HEK293 (cell line): ENCODE data around the gene RNU5B-1.

Experiments
- GLI2 ChIP-seq: fragments of 450-650 bp; formaldehyde crosslinking; IDR thresholded peaks from 2 replicates; pipeline ENCODE4; 2017; ENCODE audit warnings: missing biosample characterization, missing genetic modification characterization, low read depth, borderline replicate concordance
- GLIS1 ChIP-seq: fragments of 450-650 bp; formaldehyde crosslinking; IDR thresholded peaks from 2 replicates; pipeline ENCODE4 v1.5.1; 2016; ENCODE audit warnings: missing biosample characterization, missing genetic modification characterization
- GLIS2 ChIP-seq: fragments of 450-650 bp; formaldehyde crosslinking; IDR thresholded peaks from 2 replicates; pipeline ENCODE4 v1.5.1; 2016; ENCODE audit warnings: missing biosample characterization, missing genetic modification characterization
- KLF1 ChIP-seq: fragments of 450-650 bp; formaldehyde crosslinking; IDR thresholded peaks from 2 replicates; pipeline ENCODE4 v1.5.1; 2016; ENCODE audit warnings: missing biosample characterization, missing genetic modification characterization
- SP2 ChIP-seq: fragments of 450-650 bp; formaldehyde crosslinking; IDR thresholded peaks from 2 replicates; pipeline ENCODE4 v1.5.1; 2016; ENCODE audit warnings: missing biosample characterization, missing genetic modification characterization
- ZBTB48 ChIP-seq: fragments of 450-650 bp; formaldehyde crosslinking; IDR thresholded peaks from 2 replicates; pipeline ENCODE4 v1.5.1; 2016; ENCODE audit warnings: missing biosample characterization, missing genetic modification characterization
- ZBTB8A ChIP-seq: fragments of 450-650 bp; formaldehyde crosslinking; IDR thresholded peaks from 2 replicates; pipeline ENCODE4 v1.5.1; 2016; ENCODE audit warnings: missing biosample characterization, missing genetic modification characterization
- ZNF19 ChIP-seq: fragments of 450-650 bp; formaldehyde crosslinking; IDR thresholded peaks from 2 replicates; pipeline ENCODE4; 2016; ENCODE audit warnings: missing biosample characterization, missing genetic modification characterization, low read depth
- ZNF292 ChIP-seq: fragments of 450-650 bp; formaldehyde crosslinking; IDR thresholded peaks from 2 replicates; pipeline ENCODE4 v1.5.1; 2016; ENCODE audit warnings: low read depth, missing biosample characterization, missing genetic modification characterization, borderline replicate concordance
- ZNF324 ChIP-seq: fragments of 450-650 bp; formaldehyde crosslinking; IDR thresholded peaks from 2 replicates; pipeline ENCODE4 v1.5.1; 2016; ENCODE audit warnings: missing biosample characterization, missing genetic modification characterization
- ZNF366 ChIP-seq: fragments of 450-650 bp; formaldehyde crosslinking; conservative IDR thresholded peaks from 2 replicates; pipeline ENCODE4 v1.5.1; 2016; ENCODE audit warnings: missing biosample characterization, missing genetic modification characterization
- ZNF391 ChIP-seq: fragments of 450-650 bp; formaldehyde crosslinking; IDR thresholded peaks from 2 replicates; pipeline ENCODE4 v1.5.1; 2016; ENCODE audit warnings: low read depth, missing biosample characterization, missing genetic modification characterization, borderline replicate concordance
- ZNF394 ChIP-seq: fragments of 450-650 bp; formaldehyde crosslinking; IDR thresholded peaks from 2 replicates; pipeline ENCODE4 v1.5.1; 2016; ENCODE audit warnings: missing biosample characterization, missing genetic modification characterization, mild to moderate bottlenecking, moderate library complexity, borderline replicate concordance
- ZNF423 ChIP-seq: fragments of 450-650 bp; formaldehyde crosslinking; IDR thresholded peaks from 2 replicates; pipeline ENCODE4 v1.5.1; 2016; ENCODE audit warnings: missing biosample characterization, missing genetic modification characterization
- ZNF433 ChIP-seq: fragments of 450-650 bp; formaldehyde crosslinking; IDR thresholded peaks from 2 replicates; pipeline ENCODE4 v1.5.1; 2016; ENCODE audit warnings: missing biosample characterization, missing genetic modification characterization, low read depth
- ZNF501 ChIP-seq: fragments of 450-650 bp; formaldehyde crosslinking; IDR thresholded peaks from 2 replicates; pipeline ENCODE4 v1.5.1; 2016; ENCODE audit warnings: missing biosample characterization, missing genetic modification characterization
- ZNF521 ChIP-seq: fragments of 450-650 bp; formaldehyde crosslinking; IDR thresholded peaks from 2 replicates; pipeline ENCODE4 v1.5.1; 2017; ENCODE audit warnings: missing biosample characterization, mild to moderate bottlenecking, missing genetic modification characterization
- ZNF629 ChIP-seq: fragments of 450-650 bp; formaldehyde crosslinking; IDR thresholded peaks from 2 replicates; pipeline ENCODE4 v1.5.1; 2017; ENCODE audit warnings: missing biosample characterization, missing genetic modification characterization
- ZNF660 ChIP-seq: fragments of 450-650 bp; IDR thresholded peaks from 2 replicates; pipeline ENCODE4 v1.5.1; 2018; ENCODE audit warnings: missing biosample characterization, mild to moderate bottlenecking, missing genetic modification characterization
- TF ChIP-seq, protein P1 (sequence below): fragments of 450-650 bp; formaldehyde crosslinking; IDR thresholded peaks from 2 replicates; pipeline ENCODE4 v1.5.1; 2016; ENCODE audit warnings: missing biosample characterization, missing genetic modification characterization
- TF ChIP-seq, protein P2 (sequence below): fragments of 450-650 bp; formaldehyde crosslinking; IDR thresholded peaks from 2 replicates; pipeline ENCODE4 v1.5.1; 2016; ENCODE audit warnings: missing biosample characterization, missing genetic modification characterization
- TF ChIP-seq, protein P3 (sequence below): fragments of 450-650 bp; formaldehyde crosslinking; IDR thresholded peaks from 2 replicates; pipeline ENCODE4 v1.5.1; 2017; ENCODE audit warnings: missing biosample characterization, missing genetic modification characterization
- TF ChIP-seq, protein P4 (sequence below): fragments of 450-650 bp; formaldehyde crosslinking; IDR thresholded peaks from 2 replicates; pipeline ENCODE4 v1.5.1; 2016; ENCODE audit warnings: missing biosample characterization, missing genetic modification characterization
- TF ChIP-seq, protein P5 (sequence below): fragments of 450-650 bp; IDR thresholded peaks from 2 replicates; pipeline ENCODE4 v1.5.1; 2018; ENCODE audit warnings: missing biosample characterization, mild to moderate bottlenecking, missing genetic modification characterization
- TF ChIP-seq, protein P6 (sequence below): fragments of 450-650 bp; formaldehyde crosslinking; IDR thresholded peaks from 2 replicates; pipeline ENCODE4 v1.5.1; 2016; ENCODE audit warnings: missing biosample characterization, missing genetic modification characterization

The RNU5B-1 gene

DNA sequence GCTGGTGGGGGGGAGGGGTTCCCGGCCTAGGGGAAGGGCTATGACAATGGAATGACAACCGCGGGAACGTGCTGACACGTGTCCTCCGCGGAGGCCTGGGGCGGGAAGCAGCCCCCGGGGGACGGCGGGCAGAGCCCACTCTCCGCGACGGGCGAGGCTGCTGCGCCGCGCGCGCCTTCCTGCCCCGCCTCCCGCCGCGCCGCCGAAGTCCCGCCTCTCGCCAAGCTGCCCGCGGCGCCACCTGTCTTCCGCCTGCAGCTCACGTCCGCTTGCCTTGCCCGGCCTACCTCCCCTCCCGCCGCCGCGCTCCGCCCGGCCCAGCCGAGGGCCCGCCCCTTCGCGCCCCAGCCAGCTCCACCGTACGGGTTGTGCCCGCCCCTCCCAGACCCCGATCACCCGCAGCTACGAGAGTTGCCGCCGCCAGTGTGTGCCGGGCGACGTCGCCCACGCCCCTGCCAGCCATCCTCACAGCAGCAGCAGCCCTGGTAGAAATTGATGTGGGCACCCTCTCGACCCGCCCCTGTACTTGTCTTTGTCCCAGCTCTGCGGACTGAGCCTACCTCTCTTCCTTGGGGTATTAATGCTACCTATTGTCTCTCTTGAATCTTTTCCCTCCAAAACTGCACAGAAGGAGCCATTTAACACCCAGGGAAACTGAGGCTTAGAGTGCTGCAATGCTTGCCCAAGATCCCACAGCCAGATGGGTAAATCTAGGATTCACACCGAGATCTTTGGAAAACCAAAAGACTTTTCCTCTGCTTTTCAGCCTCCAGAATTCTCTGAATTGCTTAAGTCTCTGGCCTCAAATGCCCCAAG, 17.6 kb upstream of the RNU5B-1 start, which contains the start of gene PARP16 (continued):
- TF ChIP-seq, protein P1, sequence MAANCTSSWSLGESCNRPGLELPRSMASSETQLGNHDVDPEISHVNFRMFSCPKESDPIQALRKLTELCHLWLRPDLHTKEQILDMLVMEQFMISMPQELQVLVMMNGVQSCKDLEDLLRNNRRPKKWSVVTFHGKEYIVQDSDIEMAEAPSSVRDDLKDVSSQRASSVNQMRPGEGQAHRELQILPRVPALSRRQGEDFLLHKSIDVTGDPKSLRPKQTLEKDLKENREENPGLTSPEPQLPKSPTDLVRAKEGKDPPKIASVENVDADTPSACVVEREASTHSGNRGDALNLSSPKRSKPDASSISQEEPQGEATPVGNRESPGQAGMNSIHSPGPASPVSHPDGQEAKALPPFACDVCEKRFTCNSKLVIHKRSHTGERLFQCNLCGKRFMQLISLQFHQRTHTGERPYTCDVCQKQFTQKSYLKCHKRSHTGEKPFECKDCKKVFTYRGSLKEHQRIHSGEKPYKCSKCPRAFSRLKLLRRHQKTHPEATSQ, result no peak
- TF ChIP-seq, protein P2, sequence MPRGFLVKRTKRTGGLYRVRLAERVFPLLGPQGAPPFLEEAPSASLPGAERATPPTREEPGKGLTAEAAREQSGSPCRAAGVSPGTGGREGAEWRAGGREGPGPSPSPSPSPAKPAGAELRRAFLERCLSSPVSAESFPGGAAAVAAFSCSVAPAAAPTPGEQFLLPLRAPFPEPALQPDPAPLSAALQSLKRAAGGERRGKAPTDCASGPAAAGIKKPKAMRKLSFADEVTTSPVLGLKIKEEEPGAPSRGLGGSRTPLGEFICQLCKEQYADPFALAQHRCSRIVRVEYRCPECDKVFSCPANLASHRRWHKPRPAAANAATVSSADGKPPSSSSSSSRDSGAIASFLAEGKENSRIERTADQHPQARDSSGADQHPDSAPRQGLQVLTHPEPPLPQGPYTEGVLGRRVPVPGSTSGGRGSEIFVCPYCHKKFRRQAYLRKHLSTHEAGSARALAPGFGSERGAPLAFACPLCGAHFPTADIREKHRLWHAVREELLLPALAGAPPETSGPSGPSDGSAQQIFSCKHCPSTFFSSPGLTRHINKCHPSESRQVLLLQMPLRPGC (tag by site-specific recombination), result peak; percentile 60; the same call in 1 of the 2 replicates
- TF ChIP-seq ZNF629 (tag by site-specific recombination), result 0 out of 2 replicates have a peak, but pooled peaks have one; percentile 20
- no peak for TF ChIP-seq ZNF394 (tag by site-specific recombination)
- 0 out of 2 replicates have a peak, but pooled peaks have one; percentile 25 for TF ChIP-seq ZNF292
- TF ChIP-seq ZNF324, result peak; percentile 68; the same call in 1 of the 2 replicates
- TF ChIP-seq GLIS1 (tag by site-specific recombination), result peak; percentile 88; the same call in 1 of the 2 replicates
- TF ChIP-seq, protein P3, sequence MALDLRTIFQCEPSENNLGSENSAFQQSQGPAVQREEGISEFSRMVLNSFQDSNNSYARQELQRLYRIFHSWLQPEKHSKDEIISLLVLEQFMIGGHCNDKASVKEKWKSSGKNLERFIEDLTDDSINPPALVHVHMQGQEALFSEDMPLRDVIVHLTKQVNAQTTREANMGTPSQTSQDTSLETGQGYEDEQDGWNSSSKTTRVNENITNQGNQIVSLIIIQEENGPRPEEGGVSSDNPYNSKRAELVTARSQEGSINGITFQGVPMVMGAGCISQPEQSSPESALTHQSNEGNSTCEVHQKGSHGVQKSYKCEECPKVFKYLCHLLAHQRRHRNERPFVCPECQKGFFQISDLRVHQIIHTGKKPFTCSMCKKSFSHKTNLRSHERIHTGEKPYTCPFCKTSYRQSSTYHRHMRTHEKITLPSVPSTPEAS (tag by site-specific recombination), result peak; percentile 62
- TF ChIP-seq ZNF391 (tag by site-specific recombination), result 0 out of 2 replicates have a peak, but pooled peaks have one; percentile 8
- no peak for TF ChIP-seq ZNF19
- peak; percentile 83 for TF ChIP-seq KLF1 (tag by site-specific recombination)
- TF ChIP-seq, protein P4, sequence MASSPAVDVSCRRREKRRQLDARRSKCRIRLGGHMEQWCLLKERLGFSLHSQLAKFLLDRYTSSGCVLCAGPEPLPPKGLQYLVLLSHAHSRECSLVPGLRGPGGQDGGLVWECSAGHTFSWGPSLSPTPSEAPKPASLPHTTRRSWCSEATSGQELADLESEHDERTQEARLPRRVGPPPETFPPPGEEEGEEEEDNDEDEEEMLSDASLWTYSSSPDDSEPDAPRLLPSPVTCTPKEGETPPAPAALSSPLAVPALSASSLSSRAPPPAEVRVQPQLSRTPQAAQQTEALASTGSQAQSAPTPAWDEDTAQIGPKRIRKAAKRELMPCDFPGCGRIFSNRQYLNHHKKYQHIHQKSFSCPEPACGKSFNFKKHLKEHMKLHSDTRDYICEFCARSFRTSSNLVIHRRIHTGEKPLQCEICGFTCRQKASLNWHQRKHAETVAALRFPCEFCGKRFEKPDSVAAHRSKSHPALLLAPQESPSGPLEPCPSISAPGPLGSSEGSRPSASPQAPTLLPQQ (tag by site-specific recombination), result peak; percentile 50; the same call in 1 of the 2 replicates
- peak; percentile 89 for TF ChIP-seq ZNF660 (tag by site-specific recombination)
- peak; percentile 80 for TF ChIP-seq GLIS2 (tag by site-specific recombination)
- no peak for TF ChIP-seq ZNF433
- TF ChIP-seq SP2 (tag by site-specific recombination), result peak; percentile 87
- TF ChIP-seq ZNF366 (tag by site-specific recombination), result no peak
- no peak for TF ChIP-seq ZNF521 (tag by site-specific recombination)
- TF ChIP-seq, protein P5, sequence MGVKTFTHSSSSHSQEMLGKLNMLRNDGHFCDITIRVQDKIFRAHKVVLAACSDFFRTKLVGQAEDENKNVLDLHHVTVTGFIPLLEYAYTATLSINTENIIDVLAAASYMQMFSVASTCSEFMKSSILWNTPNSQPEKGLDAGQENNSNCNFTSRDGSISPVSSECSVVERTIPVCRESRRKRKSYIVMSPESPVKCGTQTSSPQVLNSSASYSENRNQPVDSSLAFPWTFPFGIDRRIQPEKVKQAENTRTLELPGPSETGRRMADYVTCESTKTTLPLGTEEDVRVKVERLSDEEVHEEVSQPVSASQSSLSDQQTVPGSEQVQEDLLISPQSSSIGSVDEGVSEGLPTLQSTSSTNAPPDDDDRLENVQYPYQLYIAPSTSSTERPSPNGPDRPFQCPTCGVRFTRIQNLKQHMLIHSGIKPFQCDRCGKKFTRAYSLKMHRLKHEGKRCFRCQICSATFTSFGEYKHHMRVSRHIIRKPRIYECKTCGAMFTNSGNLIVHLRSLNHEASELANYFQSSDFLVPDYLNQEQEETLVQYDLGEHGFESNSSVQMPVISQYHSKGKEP (tag by site-specific recombination), result peak; percentile 91
- TF ChIP-seq ZNF423 (tag by site-specific recombination), result peak; percentile 82
- no peak for TF ChIP-seq GLI2 (tag by site-specific recombination)
- peak; percentile 51 for TF ChIP-seq ZNF501
- 0 out of 2 replicates have a peak, but pooled peaks have one; percentile 20 for TF ChIP-seq ZBTB48 (tag by site-specific recombination)
- TF ChIP-seq ZBTB8A, result peak; percentile 72
- TF ChIP-seq, protein P6, sequence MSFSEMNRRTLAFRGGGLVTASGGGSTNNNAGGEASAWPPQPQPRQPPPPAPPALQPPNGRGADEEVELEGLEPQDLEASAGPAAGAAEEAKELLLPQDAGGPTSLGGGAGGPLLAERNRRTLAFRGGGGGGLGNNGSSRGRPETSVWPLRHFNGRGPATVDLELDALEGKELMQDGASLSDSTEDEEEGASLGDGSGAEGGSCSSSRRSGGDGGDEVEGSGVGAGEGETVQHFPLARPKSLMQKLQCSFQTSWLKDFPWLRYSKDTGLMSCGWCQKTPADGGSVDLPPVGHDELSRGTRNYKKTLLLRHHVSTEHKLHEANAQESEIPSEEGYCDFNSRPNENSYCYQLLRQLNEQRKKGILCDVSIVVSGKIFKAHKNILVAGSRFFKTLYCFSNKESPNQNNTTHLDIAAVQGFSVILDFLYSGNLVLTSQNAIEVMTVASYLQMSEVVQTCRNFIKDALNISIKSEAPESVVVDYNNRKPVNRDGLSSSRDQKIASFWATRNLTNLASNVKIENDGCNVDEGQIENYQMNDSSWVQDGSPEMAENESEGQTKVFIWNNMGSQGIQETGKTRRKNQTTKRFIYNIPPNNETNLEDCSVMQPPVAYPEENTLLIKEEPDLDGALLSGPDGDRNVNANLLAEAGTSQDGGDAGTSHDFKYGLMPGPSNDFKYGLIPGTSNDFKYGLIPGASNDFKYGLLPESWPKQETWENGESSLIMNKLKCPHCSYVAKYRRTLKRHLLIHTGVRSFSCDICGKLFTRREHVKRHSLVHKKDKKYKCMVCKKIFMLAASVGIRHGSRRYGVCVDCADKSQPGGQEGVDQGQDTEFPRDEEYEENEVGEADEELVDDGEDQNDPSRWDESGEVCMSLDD (tag by site-specific recombination), result peak; percentile 34; the same call in 1 of the 2 replicates
